SK-N-MC (cell line): ENCODE results near the gene SHLD1.
A peak's percentile ranks its signal among the peaks of the same experiment; 100 is the strongest.

Experiments
- EZH2 ChIP-seq: fragments of 200-600 bp; sonication (generic); IDR thresholded peaks from one replicate; pipeline ENCODE4 v1.6.1; 2017; ENCODE audit warnings: antibody characterized with exemption
- FOXP2 ChIP-seq: optimal IDR thresholded peaks from 2 replicates; pipeline ENCODE3; 2011; ENCODE audit warnings: mild to moderate bottlenecking, moderate library complexity; ENCODE audit not compliant: insufficient read depth; ENCODE audit errors: extremely low read length, control extremely low read depth
- POLR2AphosphoS5 ChIP-seq: IDR thresholded peaks from 2 replicates; pipeline ENCODE4 v1.6.1; 2012; ENCODE audit warnings: mild to moderate bottlenecking, low read depth, low read length, borderline replicate concordance

DNA sequence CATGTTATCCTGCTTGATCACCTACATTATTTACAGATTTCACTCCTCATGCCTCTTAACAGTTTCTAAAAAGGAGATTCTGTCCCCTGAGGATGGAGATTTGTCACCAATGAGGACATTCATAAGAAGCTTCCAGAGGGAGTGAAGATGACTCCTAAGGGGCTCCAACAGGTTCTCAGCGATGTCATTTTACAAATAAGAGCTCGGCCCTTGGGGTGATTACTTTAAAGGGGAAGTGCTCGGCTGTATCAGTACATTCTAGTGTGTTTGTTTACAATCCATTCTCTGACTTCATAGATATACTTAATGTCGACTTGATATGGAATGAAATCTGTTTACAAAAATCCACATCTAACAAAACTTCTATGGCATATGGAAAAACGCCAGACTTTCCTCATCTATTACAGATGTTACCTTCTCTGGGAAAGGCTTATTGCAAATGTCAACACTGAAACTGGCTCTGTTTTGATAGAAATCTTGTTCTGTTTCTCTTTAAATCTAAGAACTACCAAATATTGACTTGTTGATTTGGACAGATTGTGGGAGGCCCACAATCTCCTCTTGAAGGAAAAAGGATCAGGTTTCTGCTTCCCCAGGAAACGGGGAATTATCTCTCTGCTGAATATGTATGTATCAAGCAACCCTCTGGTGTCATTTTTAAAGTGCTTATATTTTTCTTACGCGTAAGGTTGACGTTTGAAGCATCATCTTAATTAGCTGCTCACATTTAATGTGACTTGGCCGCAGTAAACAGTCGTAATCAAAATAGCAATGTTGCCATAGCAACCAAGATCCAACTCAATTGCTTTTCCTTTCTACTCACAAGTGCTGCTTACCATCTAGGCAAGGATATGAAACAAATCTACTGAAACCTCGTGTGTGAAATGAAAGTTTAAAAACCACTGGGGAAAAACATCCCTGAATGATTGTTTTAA, 95.7 kb downstream of the SHLD1 start:
- TF ChIP-seq POLR2AphosphoS5, result no peak
- peak; percentile 48 for TF ChIP-seq FOXP2
- TF ChIP-seq EZH2, result no peak
